Stimulated activated CD8-positive, alpha-beta memory T cell treated with anti-CD3 and anti-CD28 coated beads, Interleukin-4, amount 100 ng/mL, for 1 hour (primary cell): ENCODE results near the gene GSTT2B.
"Not testable (repeated sequence)": the region's sequence is repeated elsewhere in the genome, so short reads cannot be mapped to it uniquely, and the experiment has no call there.

Experiments used
- DNase-seq, 2 donors: peaks; one replicate each; pipeline ENCODE4 v3.0.0-alpha.2; 2020; ENCODE audit warnings: low read depth in 2 of 2, low spot score in 1 of 2

The GSTT2B gene

GRCh38 chr22:23986089-23986488 is 25.1 kb upstream of the GSTT2B start:
- not testable (repeated sequence) for DNase-seq

DNA sequence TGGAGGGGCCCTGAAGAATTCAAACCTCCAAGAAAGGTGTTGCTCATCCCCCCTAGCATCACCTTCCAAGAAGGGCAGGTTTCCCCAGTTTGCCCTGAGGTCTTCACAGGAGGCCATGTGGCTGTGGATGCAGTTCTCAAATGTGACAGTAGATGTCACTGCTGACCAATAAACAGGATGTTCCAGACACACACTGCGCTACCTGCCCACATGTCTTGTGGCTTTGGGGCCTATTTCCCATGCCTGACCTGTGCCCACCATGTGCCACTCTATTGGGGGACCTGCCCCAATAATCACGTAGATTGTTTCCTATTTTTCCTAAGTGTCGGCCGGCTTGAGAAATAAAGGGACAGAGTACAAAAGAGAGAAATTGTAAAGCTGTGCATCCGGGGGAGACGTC is 23.4 kb upstream of the GSTT2B start:
- no peak for DNase-seq

- not testable (repeated sequence) for DNase-seq
Observed at GRCh38 chr22:23980567-23980966, 19.6 kb upstream of the GSTT2B start.

- DNase-seq, result not testable (repeated sequence)
Observed at GRCh38 chr22:23979557-23980240, 18.7 kb upstream of the GSTT2B start, which contains the start of gene GSTT2. Gene GSTT2 (plus strand): TSS chr22:23980134.

DNA sequence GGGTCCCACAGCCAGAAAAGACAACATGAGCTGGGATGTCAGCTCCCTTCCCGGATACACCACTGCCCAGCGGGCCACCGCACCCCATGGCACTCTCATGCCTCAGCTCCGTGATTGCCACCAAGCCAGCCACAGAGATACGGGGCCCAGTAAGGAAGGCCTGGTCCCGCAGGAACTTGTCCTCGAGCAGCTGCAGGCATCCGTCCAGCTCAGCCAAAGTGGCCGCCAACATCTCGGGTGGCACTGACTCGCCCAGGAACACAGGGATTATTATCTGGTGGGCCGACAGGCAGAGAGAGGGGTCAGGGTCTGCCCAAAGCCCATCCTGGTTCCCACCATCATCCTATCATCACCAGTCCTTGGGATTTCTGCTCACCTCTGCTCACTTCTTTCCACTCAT is 16.3 kb upstream of the GSTT2B start:
- DNase-seq, result not testable (repeated sequence)

- DNase-seq, result not testable (repeated sequence)
Observed at GRCh38 chr22:23974836-23975352, 13.9 kb upstream of the GSTT2B start.

DNA sequence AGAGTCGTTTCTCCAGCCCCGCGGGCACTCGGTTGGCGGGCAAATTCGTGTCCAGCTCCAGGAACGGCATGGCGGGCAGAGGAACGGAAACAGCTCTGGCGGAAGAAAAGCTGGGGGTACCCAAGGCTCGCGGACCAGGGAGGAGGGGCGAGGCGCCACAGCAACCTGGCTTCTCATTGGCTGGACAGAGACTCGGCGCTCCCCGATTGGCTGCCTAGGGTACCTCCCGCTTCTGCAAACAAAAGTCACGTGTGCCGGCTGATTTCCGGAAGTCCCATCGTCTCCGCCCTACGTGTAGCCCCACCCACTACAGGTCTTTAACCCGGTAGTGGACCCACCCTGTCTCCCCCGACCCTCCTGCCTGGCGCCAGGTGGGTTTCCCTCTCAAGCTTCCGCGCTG is 13.3 kb upstream of the GSTT2B start, which contains the start of gene DDT:
Gene DDT (minus strand): TSS at position 97 of the 400 bp plus-strand sequence. CDS start 27 bp downstream, at position 70.
- not testable (repeated sequence) for DNase-seq

DNA sequence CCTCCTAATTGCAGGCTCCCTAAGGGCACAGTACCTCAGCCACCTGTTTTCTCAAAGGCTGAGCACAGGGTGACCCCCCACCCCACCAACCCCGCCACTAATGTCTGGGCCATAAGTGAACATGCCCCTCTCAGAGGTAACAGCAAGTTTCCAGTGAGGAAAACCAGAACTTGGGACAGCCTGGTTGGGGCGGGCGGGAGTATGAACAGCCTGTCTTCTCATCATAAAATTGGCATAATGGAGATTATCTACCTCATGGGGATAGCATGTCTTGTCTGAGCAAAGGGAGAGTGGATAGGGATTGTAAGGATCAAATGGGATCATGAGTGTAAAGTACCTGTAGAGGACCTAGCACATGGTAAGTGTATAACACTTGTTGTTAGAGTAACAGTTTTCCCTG is 10.9 kb upstream of the GSTT2B start:
- DNase-seq, result not testable (repeated sequence)

DNA sequence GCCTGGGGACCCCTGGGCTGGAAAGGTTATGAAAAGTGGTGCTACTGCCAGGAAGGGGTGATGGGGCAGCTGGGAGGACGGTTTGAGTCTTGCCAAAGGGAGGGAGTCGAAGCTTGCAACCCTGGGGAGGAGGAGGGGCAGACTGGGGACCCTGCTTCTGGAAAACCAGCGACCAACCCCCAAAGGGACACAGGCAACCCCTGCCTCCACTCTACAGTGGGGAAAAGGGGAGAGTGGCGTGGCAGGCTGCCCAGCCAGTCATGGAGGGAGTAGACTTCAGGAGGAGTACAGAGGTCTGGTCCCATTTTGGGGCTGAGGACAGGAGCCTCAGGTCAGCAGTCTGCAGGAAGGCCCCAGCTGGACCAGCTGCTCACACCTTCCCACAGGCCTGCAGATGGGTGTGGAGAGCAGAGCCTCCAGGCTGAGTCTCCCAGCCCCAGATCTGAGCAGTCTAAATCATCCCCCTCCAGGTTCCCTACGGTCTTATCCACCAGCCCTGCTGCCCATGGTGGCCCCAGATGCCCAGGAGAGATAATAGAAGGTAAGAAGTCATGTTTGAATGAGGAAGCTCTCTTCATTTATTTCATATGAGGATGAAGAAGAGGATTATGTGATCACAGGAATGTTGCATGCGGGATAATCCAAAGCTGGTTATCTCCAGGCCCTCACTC is 10.0 kb upstream of the GSTT2B start:
- DNase-seq, result no peak

GRCh38 chr22:23970201-23970641 is 9.2 kb upstream of the GSTT2B start:
- DNase-seq, result no peak

DNA sequence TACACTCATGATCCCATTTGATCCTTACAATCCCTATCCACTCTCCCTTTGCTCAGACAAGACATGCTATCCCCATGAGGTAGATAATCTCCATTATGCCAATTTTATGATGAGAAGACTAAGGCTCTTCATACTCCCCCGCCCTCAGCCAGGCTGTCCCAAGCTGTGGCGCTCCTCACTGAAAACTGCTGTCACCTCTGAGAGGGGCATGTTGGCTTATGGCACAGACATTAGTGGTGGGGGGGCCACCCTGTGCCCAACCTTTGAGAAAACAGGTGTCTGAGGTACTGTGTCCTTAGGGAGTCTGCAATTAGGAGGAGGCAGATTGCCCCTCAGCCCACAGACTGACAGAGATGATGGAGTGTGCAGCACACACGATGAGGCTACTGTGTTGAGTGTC is 8.1 kb upstream of the GSTT2B start:
- DNase-seq, result no peak

DNA sequence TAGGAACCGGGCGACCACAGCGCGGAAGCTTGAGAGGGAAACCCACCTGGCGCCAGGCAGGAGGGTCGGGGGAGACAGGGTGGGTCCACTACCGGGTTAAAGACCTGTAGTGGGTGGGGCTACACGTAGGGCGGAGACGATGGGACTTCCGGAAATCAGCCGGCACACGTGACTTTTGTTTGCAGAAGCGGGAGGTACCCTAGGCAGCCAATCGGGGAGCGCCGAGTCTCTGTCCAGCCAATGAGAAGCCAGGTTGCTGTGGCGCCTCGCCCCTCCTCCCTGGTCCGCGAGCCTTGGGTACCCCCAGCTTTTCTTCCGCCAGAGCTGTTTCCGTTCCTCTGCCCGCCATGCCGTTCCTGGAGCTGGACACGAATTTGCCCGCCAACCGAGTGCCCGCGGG is 5.6 kb upstream of the GSTT2B start, which contains the start of gene DDTL:
Gene DDTL (plus strand): TSS at position 321 of the 400 bp plus-strand sequence. CDS start 27 bp downstream, at position 348.
- not testable (repeated sequence) for DNase-seq

GRCh38 chr22:23966094-23966493 is 5.1 kb upstream of the GSTT2B start:
- not testable (repeated sequence) for DNase-seq

- peak; percentile 41 to 67 for DNase-seq
Observed at GRCh38 chr22:23956301-23956900, 4.6 kb downstream of the GSTT2B start.

DNA sequence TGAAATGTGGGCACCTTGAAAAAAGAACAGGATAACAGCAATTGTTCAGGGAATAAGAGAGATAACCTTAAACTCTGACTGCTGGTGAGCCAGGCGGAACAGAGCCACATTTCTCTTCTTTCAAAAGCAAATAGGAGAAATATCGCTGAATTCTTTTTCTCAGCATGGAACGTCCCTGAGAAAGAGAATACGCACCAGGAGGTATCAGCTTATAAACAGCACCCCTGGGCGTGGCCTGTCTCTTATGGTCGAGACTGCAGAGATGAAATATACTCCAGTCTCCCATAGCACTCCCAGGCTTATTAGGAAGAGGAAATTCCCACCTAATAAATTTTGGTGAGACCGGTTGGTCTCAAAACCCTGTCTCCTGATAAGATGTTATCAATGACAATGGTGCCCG is 5.1 kb downstream of the GSTT2B start:
- not testable (repeated sequence) for DNase-seq

DNA sequence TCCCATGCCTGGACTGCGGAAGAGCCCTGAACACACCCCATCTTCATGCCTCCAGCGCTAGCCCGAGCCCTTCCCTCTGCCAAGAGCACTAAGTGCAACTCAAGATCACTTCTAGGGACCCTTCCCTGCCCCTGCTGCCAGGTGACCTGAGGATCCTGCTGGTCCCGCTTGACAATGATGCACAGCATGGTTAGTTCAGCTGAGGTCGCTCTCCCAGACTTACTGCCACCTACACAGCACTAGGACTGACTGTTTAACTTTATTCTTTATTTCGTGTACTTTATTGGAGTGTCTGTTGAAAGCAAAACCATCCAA is 6.0 kb downstream of the GSTT2B start:
- not testable (repeated sequence) for DNase-seq

- not testable (repeated sequence) for DNase-seq
Observed at GRCh38 chr22:23954193-23954990, 6.6 kb downstream of the GSTT2B start.

GRCh38 chr22:23953485-23953884 is 7.5 kb downstream of the GSTT2B start:
- DNase-seq, result not testable (repeated sequence)

DNA sequence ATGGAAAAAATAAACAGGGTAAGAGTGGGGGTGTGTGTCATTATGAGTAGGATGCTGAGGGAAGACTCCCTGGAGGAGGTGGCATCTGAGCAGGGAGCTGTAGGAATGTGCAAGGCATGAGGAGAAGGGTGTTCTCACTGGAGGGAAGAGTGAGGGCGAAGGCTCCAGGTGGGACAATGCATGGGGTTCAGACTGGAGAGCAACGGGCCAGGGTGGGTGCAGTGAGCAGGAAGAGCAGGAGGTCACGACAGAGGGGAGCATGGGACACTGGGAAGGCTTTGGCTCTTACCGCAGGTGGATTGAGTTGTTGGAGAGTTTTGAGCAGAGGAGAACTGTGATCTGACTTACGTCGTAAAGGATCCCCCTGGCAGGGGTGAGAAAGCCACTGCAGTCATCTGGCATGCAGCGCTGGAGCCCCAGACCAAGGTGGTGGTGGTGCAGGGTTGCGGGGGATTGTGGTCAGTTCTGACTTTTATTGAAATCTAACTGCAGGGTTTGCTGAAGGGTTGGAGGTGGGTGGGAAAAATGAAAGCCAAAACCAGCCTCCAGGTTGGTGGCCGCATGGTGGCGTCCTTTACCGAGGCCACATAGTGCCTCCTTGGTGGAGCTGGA is 8.1 kb downstream of the GSTT2B start:
- not testable (repeated sequence) for DNase-seq

- not testable (repeated sequence) for DNase-seq
Observed at GRCh38 chr22:23951383-23951782, 9.6 kb downstream of the GSTT2B start.
